Epithelial cell of esophagus (primary cell): ENCODE data around the gene OR10K1.

Source experiments
- DNase-seq: peaks from one replicate; pipeline ENCODE4 v3.0.0; 2010; ENCODE audit warnings: low read depth
- H3K4me3 ChIP-seq: 2 replicates; pipeline ENCODE4 v1.5.1; 2011; ENCODE audit warnings: mild to moderate bottlenecking, low read length, control low read depth
- TF ChIP-seq, protein P1 (sequence below): IDR thresholded peaks from 2 replicates; pipeline ENCODE4 v1.5.1; 2011; ENCODE audit warnings: low read depth, mild to moderate bottlenecking, low read length, control low read depth, inconsistent platforms; ENCODE audit not compliant: insufficient read depth; ENCODE audit errors: missing control alignments

Gene OR10K1

DNA sequence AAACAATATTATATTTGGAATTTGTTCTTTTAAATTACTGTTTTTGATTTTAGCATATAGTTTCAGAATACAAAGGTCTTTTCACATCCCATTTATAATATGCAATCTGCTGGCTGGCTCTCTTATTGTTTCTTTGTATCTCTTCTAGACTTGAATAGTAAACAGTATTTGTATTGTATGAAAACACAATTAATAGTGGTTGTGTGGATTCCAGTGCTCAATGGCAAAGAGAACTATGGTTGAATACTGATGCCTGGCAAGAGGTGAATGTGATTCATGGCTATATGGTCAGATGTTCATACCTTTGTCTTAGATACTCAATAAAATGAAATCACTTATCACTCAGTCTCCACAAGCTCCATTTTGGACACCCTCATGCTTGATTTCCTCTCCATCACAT is 55.3 kb downstream of the OR10K1 start:
- TF ChIP-seq, protein P1, sequence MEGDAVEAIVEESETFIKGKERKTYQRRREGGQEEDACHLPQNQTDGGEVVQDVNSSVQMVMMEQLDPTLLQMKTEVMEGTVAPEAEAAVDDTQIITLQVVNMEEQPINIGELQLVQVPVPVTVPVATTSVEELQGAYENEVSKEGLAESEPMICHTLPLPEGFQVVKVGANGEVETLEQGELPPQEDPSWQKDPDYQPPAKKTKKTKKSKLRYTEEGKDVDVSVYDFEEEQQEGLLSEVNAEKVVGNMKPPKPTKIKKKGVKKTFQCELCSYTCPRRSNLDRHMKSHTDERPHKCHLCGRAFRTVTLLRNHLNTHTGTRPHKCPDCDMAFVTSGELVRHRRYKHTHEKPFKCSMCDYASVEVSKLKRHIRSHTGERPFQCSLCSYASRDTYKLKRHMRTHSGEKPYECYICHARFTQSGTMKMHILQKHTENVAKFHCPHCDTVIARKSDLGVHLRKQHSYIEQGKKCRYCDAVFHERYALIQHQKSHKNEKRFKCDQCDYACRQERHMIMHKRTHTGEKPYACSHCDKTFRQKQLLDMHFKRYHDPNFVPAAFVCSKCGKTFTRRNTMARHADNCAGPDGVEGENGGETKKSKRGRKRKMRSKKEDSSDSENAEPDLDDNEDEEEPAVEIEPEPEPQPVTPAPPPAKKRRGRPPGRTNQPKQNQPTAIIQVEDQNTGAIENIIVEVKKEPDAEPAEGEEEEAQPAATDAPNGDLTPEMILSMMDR: no peak
- no peak overlapping the region for H3K4me3 ChIP-seq
- no peak for DNase-seq
